Esophagus muscularis mucosa (tissue), 4 donors: ENCODE measurements around the gene WDFY2.
"Not testable (repeated sequence)": the region's sequence is repeated elsewhere in the genome, so short reads cannot be mapped to it uniquely, and the experiment has no call there.

Experiments
- CTCF ChIP-seq, 3 experiments: fragments of 200-600 bp in 2 of 3; fragments of 450-650 bp in 1 of 3; sonication (generic) in 2 of 3; IDR thresholded peaks; one replicate each; pipeline ENCODE4 v1.5.1; 2017 to 2019; ENCODE audit warnings: antibody characterized with exemption in 3 of 3, mild to moderate bottlenecking in 2 of 3, moderate library complexity in 1 of 3
- EP300 ChIP-seq: sonication (generic); formaldehyde crosslinking; IDR thresholded peaks from one replicate; pipeline ENCODE4 v1.6.1; 2017; ENCODE audit warnings: antibody characterized with exemption
- POLR2A ChIP-seq: fragments of 450-650 bp; IDR thresholded peaks from one replicate; pipeline ENCODE4 v1.6.1; 2017; ENCODE audit warnings: antibody characterized with exemption, moderate library complexity, mild to moderate bottlenecking, low read depth
- POLR2AphosphoS5 ChIP-seq, 2 donors: sonication (generic); formaldehyde crosslinking; IDR thresholded peaks; one replicate each; pipeline ENCODE4 v1.6.1; 2017; ENCODE audit warnings: antibody characterized with exemption in 2 of 2

DNA sequence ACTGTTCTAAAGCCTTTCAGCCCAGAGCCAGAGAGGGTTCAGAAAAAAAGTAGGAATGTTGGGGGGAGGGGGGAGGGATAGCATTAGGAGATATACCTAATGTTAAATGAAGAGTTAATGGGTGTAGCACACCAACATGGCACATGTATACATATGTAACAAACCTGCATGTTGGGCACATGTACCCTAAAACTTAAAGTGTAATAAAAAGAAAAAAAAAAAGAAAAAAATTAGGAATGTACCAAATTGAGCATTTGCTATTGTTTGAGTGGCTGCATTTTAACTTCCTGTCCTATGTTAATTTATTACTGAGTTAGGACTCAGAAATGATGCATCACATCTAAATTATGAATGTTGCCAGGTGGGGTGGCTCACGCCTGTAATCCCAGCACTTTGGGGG, 7.7 kb downstream of the WDFY2 start:
- TF ChIP-seq POLR2AphosphoS5 (IDR thresholded peaks at IDR 0.05); CTCF (IDR thresholded peaks at IDR 0.05); POLR2A; EP300: not testable (repeated sequence)
